NT2/D1 (cell line): ENCODE measurements around the gene CDH13.

Experiments
- SUZ12 ChIP-seq: IDR thresholded peaks from 2 replicates; pipeline ENCODE4 v1.6.1; 2011; ENCODE audit not compliant: insufficient read length, insufficient read depth; ENCODE audit errors: extremely low read depth
- YY1 ChIP-seq: IDR thresholded peaks from 2 replicates; pipeline ENCODE4 v1.6.1; 2011; ENCODE audit not compliant: insufficient read length, insufficient read depth
- ZNF274 ChIP-seq: IDR thresholded peaks from 2 replicates; pipeline ENCODE4 v1.6.1; 2011; ENCODE audit warnings: mild to moderate bottlenecking, low read depth, low read length

- TF ChIP-seq YY1: no peak
- no peak for TF ChIP-seq ZNF274
- TF ChIP-seq SUZ12: no peak
Measured at GRCh38 chr16:83244057-83244456, 617.3 kb downstream of the CDH13 start.
